ENCODE data around the gene SULT2B1. TPM values are rescaled to one million over a fixed set of nuclear protein-coding genes. Genes with fewer than 3 reads are reported as not detected.
"Not testable (repeated sequence)": the region's sequence is repeated elsewhere in the genome, so short reads cannot be mapped to it uniquely, and the experiment has no call there.

The SULT2B1 gene
- total RNA-seq, 4 donors from 2014 or later = 0.93 to 3.9 (median 1.0) TPM; not detected in 1

- no peak for TF ChIP-seq POLR2A (IDR thresholded peaks at IDR 0.05)
- TF ChIP-seq EP300 (IDR thresholded peaks at IDR 0.05) = no peak
- TF ChIP-seq, protein P1, sequence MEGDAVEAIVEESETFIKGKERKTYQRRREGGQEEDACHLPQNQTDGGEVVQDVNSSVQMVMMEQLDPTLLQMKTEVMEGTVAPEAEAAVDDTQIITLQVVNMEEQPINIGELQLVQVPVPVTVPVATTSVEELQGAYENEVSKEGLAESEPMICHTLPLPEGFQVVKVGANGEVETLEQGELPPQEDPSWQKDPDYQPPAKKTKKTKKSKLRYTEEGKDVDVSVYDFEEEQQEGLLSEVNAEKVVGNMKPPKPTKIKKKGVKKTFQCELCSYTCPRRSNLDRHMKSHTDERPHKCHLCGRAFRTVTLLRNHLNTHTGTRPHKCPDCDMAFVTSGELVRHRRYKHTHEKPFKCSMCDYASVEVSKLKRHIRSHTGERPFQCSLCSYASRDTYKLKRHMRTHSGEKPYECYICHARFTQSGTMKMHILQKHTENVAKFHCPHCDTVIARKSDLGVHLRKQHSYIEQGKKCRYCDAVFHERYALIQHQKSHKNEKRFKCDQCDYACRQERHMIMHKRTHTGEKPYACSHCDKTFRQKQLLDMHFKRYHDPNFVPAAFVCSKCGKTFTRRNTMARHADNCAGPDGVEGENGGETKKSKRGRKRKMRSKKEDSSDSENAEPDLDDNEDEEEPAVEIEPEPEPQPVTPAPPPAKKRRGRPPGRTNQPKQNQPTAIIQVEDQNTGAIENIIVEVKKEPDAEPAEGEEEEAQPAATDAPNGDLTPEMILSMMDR (IDR thresholded peaks at IDR 0.05) = no peak
- no peak for TF ChIP-seq POLR2AphosphoS5 (IDR thresholded peaks at IDR 0.05)
- peaks cover 0 to 18% (median 6%) of the 10 kb centered on the region in 3 donors for H3K4me1 ChIP-seq
- no peak overlapping the region for H3K4me3 ChIP-seq
- WGBS, 2 donors (ENCODE audit: low coverage in 1 of 2) = 60 to 80% methylated on average over 1 to 4 of the region's 8 CpGs
- ATAC-seq = no peak
- H3K36me3 ChIP-seq = no peaks in the 10 kb centered on the region
- no peaks in the 10 kb centered on the region for H3K9me3 ChIP-seq
- no peak overlapping the region for H3K27ac ChIP-seq
- peaks cover 28% of the 10 kb centered on the region for H3K27me3 ChIP-seq
Observed at GRCh38 chr19:48516536-48516935, 35.4 kb upstream of the SULT2B1 start.

DNA sequence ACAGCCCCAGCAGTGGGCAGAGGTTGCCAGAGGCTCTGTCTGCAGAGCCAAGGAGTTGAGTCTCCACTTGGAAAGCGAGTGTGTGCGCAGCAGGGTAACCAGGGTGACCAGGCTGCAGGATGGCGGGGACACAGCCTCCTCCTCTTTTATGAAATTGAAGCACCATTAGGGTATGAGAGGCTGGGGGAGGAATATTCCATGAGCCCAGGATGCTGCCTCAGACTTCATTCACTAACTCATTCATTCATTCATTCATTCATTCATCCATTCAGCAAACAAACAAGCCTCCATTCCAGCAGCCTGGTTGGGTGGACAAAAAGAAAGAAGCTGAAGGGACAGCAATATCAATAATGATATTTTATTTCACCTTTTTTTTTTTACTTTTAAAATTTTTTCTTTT is 33.8 kb upstream of the SULT2B1 start:
- ATAC-seq = no peak
- no peaks in the 10 kb centered on the region for H3K9me3 ChIP-seq
- H3K4me3 ChIP-seq = no peak overlapping the region
- WGBS, 2 donors (ENCODE audit: low coverage in 1 of 2) = 70 to 78% methylated on average over 2 to 3 of the region's 3 CpGs
- no peaks in the 10 kb centered on the region for H3K36me3 ChIP-seq
- peaks cover 0 to 9% (median 6%) of the 10 kb centered on the region in 3 donors for H3K4me1 ChIP-seq
- TF ChIP-seq POLR2A (IDR thresholded peaks at IDR 0.05) = no peak
- TF ChIP-seq, protein P1 (IDR thresholded peaks at IDR 0.05) = no peak
- no peak for TF ChIP-seq POLR2AphosphoS5 (IDR thresholded peaks at IDR 0.05)
- TF ChIP-seq EP300 (IDR thresholded peaks at IDR 0.05) = no peak
- H3K27ac ChIP-seq = no peak overlapping the region
- H3K27me3 ChIP-seq = peaks cover 11% of the 10 kb centered on the region

- H3K4me3 ChIP-seq, H3K27ac ChIP-seq, H3K27me3 ChIP-seq, ATAC-seq, H3K9me3 ChIP-seq, H3K36me3 ChIP-seq, H3K4me1 ChIP-seq: not testable (repeated sequence)
- 100% methylated on average over 1 of the region's 4 CpGs; no CpG with 5 or more reads in 1 of the 2 donors for WGBS, 2 donors (ENCODE audit: low coverage in 1 of 2)
Observed at GRCh38 chr19:48519426-48519825, 32.5 kb upstream of the SULT2B1 start.

DNA sequence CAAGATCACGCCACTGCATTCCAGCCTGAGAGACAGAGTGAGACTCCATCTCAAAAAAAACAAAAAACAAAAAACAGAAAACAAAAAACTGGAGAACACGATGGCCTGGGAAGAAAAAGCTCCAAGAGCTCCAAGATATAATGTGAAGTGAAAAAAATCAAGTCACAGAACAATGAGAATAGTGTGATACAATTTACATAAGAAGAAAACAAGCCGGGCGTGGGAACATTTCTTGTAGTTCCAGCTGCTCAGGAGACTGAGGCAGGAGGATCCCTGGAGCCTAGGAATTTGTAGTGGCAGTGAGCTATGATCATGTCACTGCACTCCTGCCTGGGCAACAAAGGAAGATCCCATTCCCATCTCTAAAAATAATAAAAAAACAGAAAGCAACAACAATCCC is 31.8 kb upstream of the SULT2B1 start:
- Histone ChIP-seq H3K27ac (no peak overlapping the region), H3K4me1 (no peaks in the 10 kb centered on the region), H3K27me3 (no peaks in the 10 kb centered on the region), H3K9me3 (peaks cover 0 to 14% (median 0%) of the 10 kb centered on the region in 3 donors), H3K4me3 (no peak overlapping the region), H3K36me3 (no peaks in the 10 kb centered on the region)
- ATAC-seq = no peak
- 68 to 100% methylated on average over 1 to 4 of the region's 4 CpGs for WGBS, 2 donors (ENCODE audit: low coverage in 1 of 2)
- TF ChIP-seq POLR2A (IDR thresholded peaks at IDR 0.05) (no peak), EP300 (IDR thresholded peaks at IDR 0.05) (no peak), POLR2AphosphoS5 (IDR thresholded peaks at IDR 0.05) (no peak)
- TF ChIP-seq, protein P1 (IDR thresholded peaks at IDR 0.05) = no peak

DNA sequence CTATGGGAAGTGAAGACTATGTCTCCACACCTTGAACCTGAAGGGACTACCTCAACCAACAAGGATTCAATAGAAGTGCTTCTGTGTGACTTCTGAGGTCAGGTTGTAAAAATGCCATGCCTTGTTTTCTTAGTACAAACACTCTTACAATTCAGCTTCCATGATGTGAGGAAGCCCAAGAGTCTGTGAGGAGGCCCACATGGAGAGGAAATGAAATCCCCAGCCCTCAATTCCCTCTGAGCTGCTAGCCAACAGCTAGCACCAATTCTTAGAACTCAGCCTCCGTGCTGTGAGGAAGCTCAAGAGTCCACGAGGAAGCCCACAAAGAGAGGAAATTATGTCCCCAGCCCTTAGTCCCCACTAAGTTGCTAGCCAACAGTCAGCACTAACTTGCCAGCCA is 27.8 kb upstream of the SULT2B1 start:
- Histone ChIP-seq H3K9me3 (peaks cover 0 to 49% (median 0%) of the 10 kb centered on the region in 3 donors), H3K4me3 (no peak overlapping the region), H3K4me1 (no peaks in the 10 kb centered on the region), H3K27me3 (peaks cover under 1% of the 10 kb centered on the region), H3K36me3 (no peaks in the 10 kb centered on the region), H3K27ac (no peak overlapping the region)
- 58 to 71% methylated on average over 2 of the region's 2 CpGs for WGBS, 2 donors (ENCODE audit: low coverage in 1 of 2)
- no peak for ATAC-seq
- TF ChIP-seq POLR2AphosphoS5 (IDR thresholded peaks at IDR 0.05) = no peak
- no peak for TF ChIP-seq EP300 (IDR thresholded peaks at IDR 0.05)
- TF ChIP-seq, protein P1 (IDR thresholded peaks at IDR 0.05) = no peak
- TF ChIP-seq POLR2A (IDR thresholded peaks at IDR 0.05) = no peak
